ENCODE results near the gene CIDEB. TPM values are rescaled to one million over a fixed set of nuclear protein-coding genes. Genes with fewer than 3 reads are reported as not detected.
A peak's percentile ranks its signal among the peaks of the same experiment; 100 is the strongest.

CIDEB gene
- total and polyA plus RNA-seq, 2 of the 13 experiments (the other 11 are each of a cell fraction or from before 2014, with no cell fraction given) = 35.8 to 110 TPM

- TF ChIP-seq ZBTB26 (CRISPR knock-in tag; IDR thresholded peaks at IDR 0.05; ENCODE audit: borderline replicate concordance) (peak; percentile 92), ZBTB2 (CRISPR knock-in tag; IDR thresholded peaks at IDR 0.05; ENCODE audit: low read depth) (no peak), ZBTB1 (CRISPR knock-in tag; IDR thresholded peaks at IDR 0.05; ENCODE audit: borderline replicate concordance) (peak; percentile 53; the same call in 1 of the 2 replicates), MIER3 (CRISPR knock-in tag; IDR thresholded peaks at IDR 0.05; ENCODE audit: borderline replicate concordance) (peak; percentile 88; the same call in 1 of the 2 replicates), SRSF9 (IDR thresholded peaks at IDR 0.05; ENCODE audit: borderline replicate concordance, insufficient read depth, low read depth, low read length, poor library complexity, severe bottlenecking) (no peak), POLR2G (IDR thresholded peaks at IDR 0.05; ENCODE audit: low read depth, low read length) (peak; percentile 76), SNAPC2 (CRISPR knock-in tag; IDR thresholded peaks at IDR 0.05) (peak; percentile 96), PHF21A (CRISPR knock-in tag; IDR thresholded peaks at IDR 0.05) (peak; percentile 85), SMAD1 (CRISPR knock-in tag; IDR thresholded peaks at IDR 0.05; ENCODE audit: borderline replicate concordance, low read depth) (peak; percentile 90), MAFK (conservative IDR thresholded peaks at IDR 0.05 in 1 of 2, IDR thresholded peaks at IDR 0.05 in 1 of 2; ENCODE audit: low read length in 2 of 2) (peak; percentile 69 to 87), ZBTB20 (CRISPR knock-in tag; IDR thresholded peaks at IDR 0.05; ENCODE audit: borderline replicate concordance, low read depth) (peak; percentile 60; the same call in 1 of the 2 replicates), MYC (CRISPR knock-in tag; IDR thresholded peaks at IDR 0.05; ENCODE audit: borderline replicate concordance) (peak; percentile 99), XRCC5 (optimal IDR thresholded peaks at IDR 0.05; ENCODE audit: low read length) (no peak), ZNF619 (CRISPR knock-in tag; IDR thresholded peaks at IDR 0.05) (peak; percentile 92), CHCHD3 (CRISPR knock-in tag; IDR thresholded peaks at IDR 0.05) (peak; percentile 93; the same call in 1 of the 2 replicates), SRSF4 (IDR thresholded peaks at IDR 0.05; ENCODE audit: low read depth, low read length, poor library complexity, severe bottlenecking) (no peak), RAD21 (CRISPR knock-in tag; IDR thresholded peaks at IDR 0.05) (peak; percentile 72), ZNF567 (CRISPR knock-in tag; IDR thresholded peaks at IDR 0.05; ENCODE audit: borderline replicate concordance) (peak; percentile 98), GATAD2A (CRISPR knock-in tag; IDR thresholded peaks at IDR 0.05) (no peak), FOXK2 (IDR thresholded peaks at IDR 0.05) (no peak), RBAK (CRISPR knock-in tag; IDR thresholded peaks at IDR 0.05) (no peak), ZNF614 (CRISPR knock-in tag; IDR thresholded peaks at IDR 0.05; ENCODE audit: borderline replicate concordance) (peak; percentile 92; the same call in 1 of the 2 replicates), TAF15 (IDR thresholded peaks at IDR 0.05; ENCODE audit: low read depth, low read length, poor library complexity, severe bottlenecking) (no peak), ZNF20 (CRISPR knock-in tag; IDR thresholded peaks at IDR 0.05) (no peak; the same call in 1 of the 2 replicates), CENPBD1 (CRISPR knock-in tag; IDR thresholded peaks at IDR 0.05; ENCODE audit: borderline replicate concordance, low read depth) (peak; percentile 86; the same call in 1 of the 2 replicates), CBX5 (CRISPR knock-in tag; IDR thresholded peaks at IDR 0.05; ENCODE audit: borderline replicate concordance) (peak; percentile 98), ZNF367 (CRISPR knock-in tag; IDR thresholded peaks at IDR 0.05; ENCODE audit: borderline replicate concordance) (peak; percentile 98), U2AF2 (IDR thresholded peaks at IDR 0.05; ENCODE audit: low read depth, low read length) (no peak)
Observed at GRCh38 chr14:24315807-24316596, 8.2 kb upstream of the CIDEB start (continued).

Measured in HepG2 (cell line).